Tibial artery (tissue), 4 donors: ENCODE results near the gene PRCD.

Source experiments
- DNase-seq, 2 donors: peaks; one replicate each; pipeline ENCODE4 v3.0.0-alpha.2; 2019
- H3K27ac ChIP-seq, 2 donors: fragments of 200-600 bp; sonication (generic) in 1 of 2; 1 replicate in 1 of 2; 2 replicates in 1 of 2; pipeline ENCODE4 v1.5.1; 2018 to 2019; ENCODE audit warnings: mild to moderate bottlenecking in 1 of 2
- H3K27me3 ChIP-seq, 2 donors: fragments of 200-600 bp; sonication (generic) in 1 of 2; one replicate each; pipeline versions ENCODE4 v1.5.1 to v1.6.0; 2016 to 2019
- H3K36me3 ChIP-seq, 3 donors: fragments of 200-600 bp; sonication (generic) in 2 of 3; one replicate each; pipeline ENCODE4 v1.5.1; 2016 to 2019; ENCODE audit warnings: mild to moderate bottlenecking in 2 of 3
- H3K4me1 ChIP-seq, 4 donors: fragments of 200-600 bp; sonication (generic) in 2 of 4; 1 replicate in 3 of 4; 2 replicates in 1 of 4; pipeline ENCODE4 v1.5.1; 2016 to 2019
- H3K4me3 ChIP-seq, 2 donors: fragments of 200-600 bp; sonication (generic) in 1 of 2; 1 replicate in 1 of 2; 2 replicates in 1 of 2; pipeline ENCODE4 v1.5.1; 2018 to 2019; ENCODE audit warnings: mild to moderate bottlenecking in 2 of 2
- H3K9me3 ChIP-seq, 3 donors: fragments of 200-600 bp; sonication (generic) in 1 of 3; one replicate each; pipeline ENCODE4 v1.5.1; 2016 to 2019
- CTCF ChIP-seq, 2 experiments: fragments of 200-600 bp in 1 of 2; fragments of 450-650 bp in 1 of 2; IDR thresholded peaks; one replicate each; pipeline ENCODE4 v1.5.1; 2017 to 2019; ENCODE audit warnings: antibody characterized with exemption in 2 of 2, mild to moderate bottlenecking in 1 of 2, moderate library complexity in 1 of 2
- intact Hi-C: fragments of 100-400 bp; cut with DNase I; formaldehyde crosslinking; loops from one replicate; pipeline ENCODE4 v1.15.0; 2023; ENCODE audit warnings: low total_unique reads

Gene PRCD

GRCh38 chr17:76528528-76529223, 11.2 kb upstream of the PRCD start:
- peak overlapping the region; percentile 81 to 83 for H3K27ac ChIP-seq
- peaks cover 0 to 48% (median 38%) of the 10 kb centered on the region in 4 donors for H3K4me1 ChIP-seq
- no peak for TF ChIP-seq CTCF (IDR thresholded peaks at IDR 0.05)
- no peaks in the 10 kb centered on the region for H3K9me3 ChIP-seq
- H3K36me3 ChIP-seq = no peaks in the 10 kb centered on the region
- DNase-seq = peak; percentile 71 to 77
- no peak overlapping the region for H3K4me3 ChIP-seq
- intact Hi-C loops = loop anchor here (10.0 kb wide), 1 partner anchor 186 kb away; the partner anchor contains the start of gene MXRA7
- peaks cover 0 to 3% of the 10 kb centered on the region in 2 donors for H3K27me3 ChIP-seq

- Histone ChIP-seq H3K27me3 (peaks cover 0 to 3% of the 10 kb centered on the region in 2 donors), H3K4me3 (peak overlapping the region; percentile 4 to 19), H3K9me3 (no peaks in the 10 kb centered on the region), H3K27ac (peak overlapping the region; percentile 81 to 83), H3K36me3 (no peaks in the 10 kb centered on the region), H3K4me1 (peaks cover 0 to 47% (median 38%) of the 10 kb centered on the region in 4 donors)
- intact Hi-C loops = loop anchor here (10.0 kb wide), 1 partner anchor 185 kb away; the partner anchor contains the start of gene MXRA7
- peak in 1 of 2 experiments; percentile 35 for TF ChIP-seq CTCF (IDR thresholded peaks at IDR 0.05)
- peak; percentile 94 to 95 for DNase-seq
These were observed 10.4 kb upstream of the PRCD start for GRCh38 chr17:76529224-76530094.

GRCh38 chr17:76530095-76530723, 9.6 kb upstream of the PRCD start:
- Histone ChIP-seq H3K4me3 (peak overlapping the region; percentile 4 to 19), H3K4me1 (peaks cover 0 to 41% (median 38%) of the 10 kb centered on the region in 4 donors), H3K9me3 (no peaks in the 10 kb centered on the region), H3K27me3 (peaks cover 0 to 9% of the 10 kb centered on the region in 2 donors), H3K27ac (peak overlapping the region; percentile 81 to 83), H3K36me3 (no peaks in the 10 kb centered on the region)
- peak; percentile 82 to 91 for DNase-seq
- TF ChIP-seq CTCF (IDR thresholded peaks at IDR 0.05) = no peak
- intact Hi-C loops = no loop called here

GRCh38 chr17:76530811-76531485, 8.9 kb upstream of the PRCD start:
- H3K4me1 ChIP-seq = peaks cover 0 to 41% (median 38%) of the 10 kb centered on the region in 4 donors
- intact Hi-C loops = no loop called here
- peaks cover 0 to 15% of the 10 kb centered on the region in 2 donors for H3K27me3 ChIP-seq
- no peaks in the 10 kb centered on the region for H3K9me3 ChIP-seq
- H3K27ac ChIP-seq = peak overlapping the region; percentile 81 to 83
- no peaks in the 10 kb centered on the region for H3K36me3 ChIP-seq
- H3K4me3 ChIP-seq = no peak overlapping the region
- DNase-seq = no peak
- no peak for TF ChIP-seq CTCF (IDR thresholded peaks at IDR 0.05)

- no peak for DNase-seq
- Histone ChIP-seq H3K4me3 (no peak overlapping the region), H3K4me1 (peaks cover 0 to 41% (median 38%) of the 10 kb centered on the region in 4 donors), H3K27ac (peak overlapping the region; percentile 81 to 83), H3K27me3 (peaks cover 0 to 21% of the 10 kb centered on the region in 2 donors), H3K9me3 (no peaks in the 10 kb centered on the region), H3K36me3 (no peaks in the 10 kb centered on the region)
- intact Hi-C loops = no loop called here
- no peak for TF ChIP-seq CTCF (IDR thresholded peaks at IDR 0.05)
These were observed 8.3 kb upstream of the PRCD start for GRCh38 chr17:76531486-76532038.
